Gastrocnemius medialis (tissue), 4 donors: Measurements from ENCODE around the gene PM20D2. TPM values are rescaled to one million over a fixed set of nuclear protein-coding genes. Genes with fewer than 3 reads are reported as not detected.

ENCODE experiments used
- ATAC-seq, 2 donors: fragments of 150-250 bp; one replicate each; pipeline ENCODE4 v1.9.1; 2016
- DNase-seq, 2 donors: peaks; one replicate each; pipeline ENCODE4 v3.0.0-alpha.2; 2019
- H3K27ac ChIP-seq, 4 donors: fragments of 200-600 bp; sonication (generic); 1 replicate in 1 of 4; 2 replicates in 3 of 4; pipeline ENCODE4 v1.5.1; 2016 to 2018; ENCODE audit warnings: mild to moderate bottlenecking in 2 of 4, moderate library complexity in 1 of 4
- H3K27me3 ChIP-seq, 3 donors: fragments of 200-600 bp; sonication (generic) in 2 of 3; 1 replicate in 1 of 3; 2 replicates in 2 of 3; pipeline versions ENCODE4 v1.5.1 to v1.6.0; 2016 to 2019; ENCODE audit warnings: mild to moderate bottlenecking in 1 of 3, moderate library complexity in 1 of 3
- H3K36me3 ChIP-seq, 2 donors: fragments of 200-600 bp; sonication (generic) in 1 of 2; one replicate each; pipeline ENCODE4 v1.5.1; 2017 to 2018
- H3K4me1 ChIP-seq, 2 donors: fragments of 200-600 bp; sonication (generic) in 1 of 2; one replicate each; pipeline ENCODE4 v1.5.1; 2016 to 2017; ENCODE audit warnings: mild to moderate bottlenecking in 2 of 2
- H3K4me3 ChIP-seq, 4 donors: fragments of 200-600 bp; sonication (generic) in 3 of 4; 1 replicate in 1 of 4; 2 replicates in 3 of 4; pipeline ENCODE4 v1.5.1; 2016 to 2019; ENCODE audit warnings: mild to moderate bottlenecking in 2 of 4
- H3K9me3 ChIP-seq, 3 donors: fragments of 200-600 bp; sonication (generic) in 2 of 3; 1 replicate in 1 of 3; 2 replicates in 2 of 3; pipeline ENCODE4 v1.5.1; 2016 to 2019
- POLR2A ChIP-seq, 2 donors: fragments of 450-650 bp; IDR thresholded peaks; one replicate each; pipeline ENCODE4 v1.6.1; 2017; ENCODE audit warnings: antibody characterized with exemption in 2 of 2, mild to moderate bottlenecking in 2 of 2, moderate library complexity in 2 of 2
- in situ Hi-C, 4 donors: fragments of 200-750 bp; cut with MboI; loops; one replicate each; pipeline versions ENCODE4 v1.15.0 to v1.8.0; 2017; ENCODE audit warnings: low sequenced_read_pairs in 4 of 4
- intact Hi-C: fragments of 100-400 bp; cut with DNase I; formaldehyde crosslinking; loops from one replicate; pipeline ENCODE4 v1.15.1; 2023; ENCODE audit warnings: low total_unique reads
- total RNA-seq, 4 donors: library from RNA; depleted of rRNA; stranded (reverse); fragments of >200 nt; gene quantifications; one replicate each; pipeline versions ENCODE4 v1.1.0 to v1.2.3, GENCODE V29; 2016
- TF ChIP-seq, protein P1 (sequence below), 5 experiments: fragments of 450-650 bp in 3 of 5; fragments of 200-600 bp in 2 of 5; sonication (generic) in 2 of 5; IDR thresholded peaks in 4 of 5; conservative IDR thresholded peaks in 1 of 5; 1 replicate in 4 of 5; 2 replicates in 1 of 5; pipeline ENCODE4 v1.5.1; 2016 to 2019; ENCODE audit warnings: antibody characterized with exemption in 5 of 5, mild to moderate bottlenecking in 3 of 5, moderate library complexity in 3 of 5

PM20D2 gene
- total RNA-seq, 4 donors from 2014 or later, result 18.1 to 54.6 (median 26.3) TPM

DNA sequence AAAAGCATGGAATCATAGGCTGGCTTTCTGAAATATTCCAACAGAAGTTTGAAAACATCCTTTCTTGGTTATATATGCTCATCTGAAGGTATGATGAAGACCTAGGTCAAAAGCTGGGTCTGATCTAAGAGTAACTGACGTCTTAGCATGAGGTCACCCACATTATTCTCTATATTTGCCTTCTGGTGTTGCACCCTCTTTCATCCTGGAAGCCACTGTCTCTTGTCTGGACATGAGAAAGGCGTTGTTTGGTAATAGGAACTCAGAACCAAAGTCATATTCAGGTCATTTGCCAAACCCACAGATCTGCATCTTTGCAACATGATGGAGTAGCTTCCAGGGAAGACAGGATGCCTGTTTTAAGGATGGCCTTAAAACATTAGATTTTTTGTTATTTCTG lies 53.7 kb downstream of the PM20D2 start:
- in situ Hi-C loops, result no loop called here

DNA sequence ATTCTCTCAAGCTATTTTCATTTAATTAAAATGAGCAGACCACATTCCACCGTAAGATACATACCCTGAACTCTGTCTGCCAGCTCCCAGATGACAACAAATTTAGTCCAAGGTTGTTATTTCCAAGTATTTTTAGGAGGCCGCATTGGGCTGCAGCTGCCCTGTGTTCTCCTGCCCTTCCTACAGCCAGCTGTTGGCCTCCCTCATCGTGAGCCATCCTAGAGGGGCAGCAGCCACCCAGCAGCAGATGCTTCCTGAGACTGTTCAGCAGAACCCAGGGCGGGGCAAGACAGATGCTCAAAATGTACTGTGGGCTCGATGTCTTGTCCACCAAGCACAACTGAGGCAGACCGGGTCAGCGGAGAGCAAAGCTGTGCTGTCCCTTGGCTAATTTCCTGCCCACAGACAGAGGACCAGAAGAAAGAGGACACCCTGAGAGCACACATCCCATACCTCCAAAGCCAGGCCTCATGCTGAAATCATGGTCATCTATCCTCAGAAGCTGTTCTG lies 54.9 kb downstream of the PM20D2 start:
- ATAC-seq, result no peak
- Histone ChIP-seq H3K27ac (no peak overlapping the region), H3K36me3 (no peaks in the 10 kb centered on the region), H3K4me3 (no peak overlapping the region), H3K9me3 (no peaks in the 10 kb centered on the region), H3K27me3 (no peaks in the 10 kb centered on the region), H3K4me1 (no peaks in the 10 kb centered on the region)
- in situ Hi-C loops, result no loop called here
- intact Hi-C loops, result no loop called here
- no peak for TF ChIP-seq POLR2A (IDR thresholded peaks at IDR 0.05)
- TF ChIP-seq, protein P1, sequence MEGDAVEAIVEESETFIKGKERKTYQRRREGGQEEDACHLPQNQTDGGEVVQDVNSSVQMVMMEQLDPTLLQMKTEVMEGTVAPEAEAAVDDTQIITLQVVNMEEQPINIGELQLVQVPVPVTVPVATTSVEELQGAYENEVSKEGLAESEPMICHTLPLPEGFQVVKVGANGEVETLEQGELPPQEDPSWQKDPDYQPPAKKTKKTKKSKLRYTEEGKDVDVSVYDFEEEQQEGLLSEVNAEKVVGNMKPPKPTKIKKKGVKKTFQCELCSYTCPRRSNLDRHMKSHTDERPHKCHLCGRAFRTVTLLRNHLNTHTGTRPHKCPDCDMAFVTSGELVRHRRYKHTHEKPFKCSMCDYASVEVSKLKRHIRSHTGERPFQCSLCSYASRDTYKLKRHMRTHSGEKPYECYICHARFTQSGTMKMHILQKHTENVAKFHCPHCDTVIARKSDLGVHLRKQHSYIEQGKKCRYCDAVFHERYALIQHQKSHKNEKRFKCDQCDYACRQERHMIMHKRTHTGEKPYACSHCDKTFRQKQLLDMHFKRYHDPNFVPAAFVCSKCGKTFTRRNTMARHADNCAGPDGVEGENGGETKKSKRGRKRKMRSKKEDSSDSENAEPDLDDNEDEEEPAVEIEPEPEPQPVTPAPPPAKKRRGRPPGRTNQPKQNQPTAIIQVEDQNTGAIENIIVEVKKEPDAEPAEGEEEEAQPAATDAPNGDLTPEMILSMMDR (IDR thresholded peaks at IDR 0.05 in 4 of 5, conservative IDR thresholded peaks at IDR 0.05 in 1 of 5), result no peak
- no peak for DNase-seq

More for the DNA sequence above, 53.7 kb downstream of the PM20D2 start:
- intact Hi-C loops, result no loop called here
- no peak overlapping the region for H3K27ac ChIP-seq
- ATAC-seq (no peak), DNase-seq (no peak)
- H3K36me3 ChIP-seq, result no peaks in the 10 kb centered on the region
- no peaks in the 10 kb centered on the region for H3K9me3 ChIP-seq
- no peaks in the 10 kb centered on the region for H3K27me3 ChIP-seq
- TF ChIP-seq, protein P1 (IDR thresholded peaks at IDR 0.05 in 4 of 5, conservative IDR thresholded peaks at IDR 0.05 in 1 of 5), result no peak
- TF ChIP-seq POLR2A (IDR thresholded peaks at IDR 0.05), result no peak
- H3K4me3 ChIP-seq, result no peak overlapping the region
- no peaks in the 10 kb centered on the region for H3K4me1 ChIP-seq

DNA sequence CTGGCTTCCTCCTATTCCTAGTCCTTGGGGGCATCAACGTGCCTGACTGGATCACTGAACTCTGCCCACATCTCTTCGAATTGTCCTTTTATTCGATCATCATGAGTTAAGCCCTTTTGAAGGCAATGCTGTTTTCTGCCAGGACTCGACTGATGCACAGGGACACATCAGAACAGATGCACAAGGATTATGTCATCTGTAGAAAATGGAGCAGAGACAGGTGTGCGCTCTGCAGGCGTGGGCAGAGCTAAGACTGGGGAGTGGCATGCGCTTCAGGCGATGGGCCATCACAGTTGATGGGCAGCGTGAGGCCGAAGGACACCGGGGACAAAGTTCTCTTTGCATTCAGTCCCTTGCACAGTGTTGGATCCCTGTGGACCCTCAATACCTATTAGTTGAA lies 58.2 kb downstream of the PM20D2 start:
- no peaks in the 10 kb centered on the region for H3K4me1 ChIP-seq
- peak overlapping the region in 1 of 4 donors; percentile 40 for H3K27ac ChIP-seq
- no peaks in the 10 kb centered on the region for H3K9me3 ChIP-seq
- H3K36me3 ChIP-seq, result no peaks in the 10 kb centered on the region
- H3K27me3 ChIP-seq, result no peaks in the 10 kb centered on the region
- no peak for TF ChIP-seq POLR2A (IDR thresholded peaks at IDR 0.05)
- TF ChIP-seq, protein P1 (IDR thresholded peaks at IDR 0.05 in 4 of 5, conservative IDR thresholded peaks at IDR 0.05 in 1 of 5), result no peak
- in situ Hi-C loops, result no loop called here
- intact Hi-C loops, result no loop called here
- H3K4me3 ChIP-seq, result no peak overlapping the region
- peak; percentile 11 to 52 for DNase-seq
- ATAC-seq, result peak; percentile 86 to 96

DNA sequence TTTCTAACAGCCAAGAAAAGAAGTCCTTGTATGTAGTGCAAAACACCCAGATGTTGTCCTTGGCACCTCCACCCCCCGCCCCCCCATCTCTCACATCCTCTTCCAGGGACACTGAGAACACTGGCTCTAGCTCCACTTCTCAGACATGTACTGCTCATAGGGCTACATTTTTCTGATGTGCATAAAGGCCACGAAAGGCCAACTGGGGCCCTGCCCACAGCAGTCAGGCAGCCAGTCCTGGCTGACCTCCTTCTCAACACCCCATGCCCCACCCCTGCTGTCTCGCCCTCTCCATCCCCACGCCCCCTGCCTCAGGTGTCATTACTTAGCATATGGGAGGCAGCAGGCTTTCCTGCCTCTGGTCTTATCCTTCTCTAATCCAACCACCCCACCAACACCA lies 60.0 kb downstream of the PM20D2 start:
- in situ Hi-C loops (no loop called here), intact Hi-C loops (no loop called here)
- no peak for ATAC-seq
- Histone ChIP-seq H3K4me1 (no peaks in the 10 kb centered on the region), H3K27ac (no peak overlapping the region), H3K9me3 (no peaks in the 10 kb centered on the region), H3K27me3 (no peaks in the 10 kb centered on the region), H3K4me3 (no peak overlapping the region), H3K36me3 (no peaks in the 10 kb centered on the region)
- DNase-seq, result no peak
- no peak for TF ChIP-seq POLR2A (IDR thresholded peaks at IDR 0.05)
- TF ChIP-seq, protein P1 (IDR thresholded peaks at IDR 0.05 in 4 of 5, conservative IDR thresholded peaks at IDR 0.05 in 1 of 5), result no peak

DNA sequence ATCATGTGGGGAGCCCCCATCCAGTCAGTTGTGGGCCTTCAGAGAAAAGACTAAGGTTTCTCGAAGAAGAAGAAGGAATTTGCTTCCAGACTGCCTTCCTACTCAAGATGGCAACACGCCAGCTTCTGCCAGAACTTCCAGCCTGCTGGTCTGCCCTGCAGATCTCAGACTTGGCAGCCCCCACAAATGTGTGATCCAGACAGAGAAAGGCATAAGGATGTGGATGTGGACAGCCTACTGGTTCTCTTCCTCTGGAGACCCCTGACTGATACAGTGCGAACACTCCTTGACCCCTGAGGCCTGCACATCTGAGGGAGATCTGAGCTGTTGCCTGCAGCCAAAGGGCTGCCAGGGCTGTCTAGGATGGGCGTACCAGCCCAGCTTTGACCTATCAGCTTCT lies 62.7 kb downstream of the PM20D2 start:
- in situ Hi-C loops, result no loop called here
- TF ChIP-seq POLR2A (IDR thresholded peaks at IDR 0.05), result no peak
- TF ChIP-seq, protein P1 (IDR thresholded peaks at IDR 0.05 in 4 of 5, conservative IDR thresholded peaks at IDR 0.05 in 1 of 5), result no peak
- no peak for ATAC-seq
- no peak for DNase-seq
- Histone ChIP-seq H3K4me3 (no peak overlapping the region), H3K27ac (no peak overlapping the region), H3K4me1 (no peaks in the 10 kb centered on the region), H3K9me3 (no peaks in the 10 kb centered on the region), H3K36me3 (no peaks in the 10 kb centered on the region), H3K27me3 (no peaks in the 10 kb centered on the region)
- intact Hi-C loops, result no loop called here
